Peyer's patch (tissue), 4 donors: Measurements from ENCODE around the gene SUCNR1.

Experiments used
- POLR2A ChIP-seq, 2 donors: fragments of 450-650 bp; IDR thresholded peaks; one replicate each; pipeline ENCODE4 v1.5.1; 2017; ENCODE audit warnings: antibody characterized with exemption in 2 of 2, mild to moderate bottlenecking in 2 of 2, moderate library complexity in 2 of 2
- TF ChIP-seq, protein P1 (sequence below), 6 experiments: fragments of 450-650 bp in 4 of 6; fragments of 200-600 bp in 2 of 6; sonication (generic) in 1 of 6; IDR thresholded peaks; one replicate each; pipeline ENCODE4 v1.5.1; 2017 to 2019; ENCODE audit warnings: antibody characterized with exemption in 6 of 6, mild to moderate bottlenecking in 3 of 6, moderate library complexity in 1 of 6

DNA sequence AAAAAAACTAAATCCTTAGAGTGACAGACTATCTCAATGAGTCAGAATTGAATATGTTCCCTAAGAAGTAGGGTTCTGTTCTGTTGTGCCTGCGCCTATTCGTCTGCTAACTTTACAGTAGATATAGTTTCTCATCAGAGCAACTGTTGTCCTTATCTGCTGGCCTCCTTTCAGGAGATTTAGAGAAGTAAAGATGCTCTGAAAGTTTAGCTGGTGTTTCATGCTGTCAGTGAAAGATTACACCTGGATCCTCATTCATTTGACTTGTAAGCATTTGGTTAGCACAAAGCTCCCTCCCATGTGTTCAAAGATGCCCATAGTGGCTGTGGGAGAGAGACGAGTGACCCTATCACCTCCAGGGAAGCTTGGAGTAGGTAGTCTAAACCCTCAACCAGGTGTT lies 35.0 kb downstream of the SUCNR1 start:
- TF ChIP-seq, protein P1, sequence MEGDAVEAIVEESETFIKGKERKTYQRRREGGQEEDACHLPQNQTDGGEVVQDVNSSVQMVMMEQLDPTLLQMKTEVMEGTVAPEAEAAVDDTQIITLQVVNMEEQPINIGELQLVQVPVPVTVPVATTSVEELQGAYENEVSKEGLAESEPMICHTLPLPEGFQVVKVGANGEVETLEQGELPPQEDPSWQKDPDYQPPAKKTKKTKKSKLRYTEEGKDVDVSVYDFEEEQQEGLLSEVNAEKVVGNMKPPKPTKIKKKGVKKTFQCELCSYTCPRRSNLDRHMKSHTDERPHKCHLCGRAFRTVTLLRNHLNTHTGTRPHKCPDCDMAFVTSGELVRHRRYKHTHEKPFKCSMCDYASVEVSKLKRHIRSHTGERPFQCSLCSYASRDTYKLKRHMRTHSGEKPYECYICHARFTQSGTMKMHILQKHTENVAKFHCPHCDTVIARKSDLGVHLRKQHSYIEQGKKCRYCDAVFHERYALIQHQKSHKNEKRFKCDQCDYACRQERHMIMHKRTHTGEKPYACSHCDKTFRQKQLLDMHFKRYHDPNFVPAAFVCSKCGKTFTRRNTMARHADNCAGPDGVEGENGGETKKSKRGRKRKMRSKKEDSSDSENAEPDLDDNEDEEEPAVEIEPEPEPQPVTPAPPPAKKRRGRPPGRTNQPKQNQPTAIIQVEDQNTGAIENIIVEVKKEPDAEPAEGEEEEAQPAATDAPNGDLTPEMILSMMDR (IDR thresholded peaks at IDR 0.05) = no peak
- no peak for TF ChIP-seq POLR2A (IDR thresholded peaks at IDR 0.05)
